Mesothelial cell of epicardium (in vitro differentiated cells): Measurements from ENCODE around the gene ITIH5. TPM values are rescaled to one million over a fixed set of nuclear protein-coding genes. Genes with fewer than 3 reads are reported as not detected.
"Not testable (repeated sequence)": the region's sequence is repeated elsewhere in the genome, so short reads cannot be mapped to it uniquely, and the experiment has no call there.

Experiments used
- DNase-seq, 2 experiments: peaks; one replicate each; pipeline ENCODE4 v3.0.0; 2021; ENCODE audit warnings: low spot score in 2 of 2; ENCODE audit not compliant: unreplicated experiment in 2 of 2
- H3K27ac Mint-ChIP-seq: 2 replicates; pipeline ENCODE4 v1.8.0; 2021; ENCODE audit warnings: mixed read lengths
- H3K27me3 Mint-ChIP-seq: 2 replicates; pipeline ENCODE4 v1.8.0; 2021; ENCODE audit warnings: low read depth, mixed read lengths
- H3K36me3 Mint-ChIP-seq: 2 replicates; pipeline ENCODE4 v1.8.0; 2021; ENCODE audit warnings: mixed read lengths
- H3K4me1 Mint-ChIP-seq: 2 replicates; pipeline ENCODE4 v1.8.0; 2021; ENCODE audit warnings: mixed read lengths
- H3K4me3 Mint-ChIP-seq: 2 replicates; pipeline ENCODE4 v1.8.0; 2021; ENCODE audit warnings: mild to moderate bottlenecking, moderate library complexity, mixed read lengths
- H3K9me3 Mint-ChIP-seq: 2 replicates; pipeline ENCODE4 v1.8.0; 2021; ENCODE audit warnings: mixed read lengths
- total RNA-seq: library from RNA; stranded (reverse); gene quantifications from 3 replicates; pipeline ENCODE4 v1.2.1, GENCODE V29; 2021
- TF ChIP-seq, protein P1 (sequence below): fragments of 200-600 bp; sonication (generic); IDR thresholded peaks from one replicate; pipeline ENCODE4 v1.5.0; 2021; ENCODE audit warnings: antibody characterized with exemption; ENCODE audit not compliant: unreplicated experiment

ITIH5 gene
- total RNA-seq: 17.2 to 21.0 TPM (median 20.9 TPM) in 3 replicates

DNA sequence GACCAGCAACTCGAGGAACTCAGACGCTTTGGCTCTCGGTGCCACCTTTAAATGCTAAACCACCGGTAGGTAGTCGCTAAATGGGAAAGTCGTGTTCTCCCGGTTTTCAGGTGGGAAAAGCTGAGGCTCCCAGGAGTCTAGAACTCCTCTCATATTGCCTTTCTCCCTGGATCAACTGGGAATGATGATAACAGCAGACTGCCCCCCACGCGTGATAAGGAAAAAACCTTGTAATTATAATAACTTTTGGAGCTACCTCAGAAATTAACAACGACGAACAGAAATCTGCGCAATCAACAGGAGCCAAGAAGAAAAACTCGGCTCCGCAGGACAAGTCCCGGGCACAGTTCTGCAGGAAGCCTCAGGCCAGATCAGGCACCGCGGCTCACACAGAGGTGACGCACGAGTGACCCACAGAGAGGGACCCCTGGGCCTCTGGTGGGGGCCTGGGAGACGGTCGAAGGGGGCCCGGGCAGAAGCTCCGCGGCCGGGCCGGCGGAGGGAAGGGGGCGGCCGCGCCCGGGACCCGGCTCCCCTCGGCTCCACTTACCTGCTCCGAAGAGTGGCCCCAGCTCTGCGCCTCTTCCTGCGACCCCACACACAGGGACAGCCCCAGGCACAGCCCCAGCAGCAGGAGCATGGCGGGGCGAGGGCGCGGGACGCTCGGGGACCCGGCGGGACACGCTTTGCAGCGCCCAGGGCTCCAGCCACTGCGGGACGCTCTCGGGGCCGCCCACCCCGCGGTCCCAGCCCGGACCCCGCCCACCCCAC is at the start of gene ITIH5:
ITIH5 (minus strand) TSS at position 714 of the 771 bp plus-strand sequence; CDS start at position 640, 74 bp downstream.
- DNase-seq: peak in 1 of 2 experiments; percentile 23
- H3K4me3 Mint-ChIP-seq: peak within 1 kb of the TSS; percentile 74
- H3K4me1 Mint-ChIP-seq: peaks cover 22% of the 10 kb centered on the region
- peak within 1 kb of the TSS; percentile 43 for H3K27ac Mint-ChIP-seq
- H3K9me3 Mint-ChIP-seq: no peaks in the 10 kb centered on the region
- no peaks in the 10 kb centered on the region for H3K36me3 Mint-ChIP-seq
- peaks cover 52% of the 10 kb centered on the region for H3K27me3 Mint-ChIP-seq
- TF ChIP-seq, protein P1, sequence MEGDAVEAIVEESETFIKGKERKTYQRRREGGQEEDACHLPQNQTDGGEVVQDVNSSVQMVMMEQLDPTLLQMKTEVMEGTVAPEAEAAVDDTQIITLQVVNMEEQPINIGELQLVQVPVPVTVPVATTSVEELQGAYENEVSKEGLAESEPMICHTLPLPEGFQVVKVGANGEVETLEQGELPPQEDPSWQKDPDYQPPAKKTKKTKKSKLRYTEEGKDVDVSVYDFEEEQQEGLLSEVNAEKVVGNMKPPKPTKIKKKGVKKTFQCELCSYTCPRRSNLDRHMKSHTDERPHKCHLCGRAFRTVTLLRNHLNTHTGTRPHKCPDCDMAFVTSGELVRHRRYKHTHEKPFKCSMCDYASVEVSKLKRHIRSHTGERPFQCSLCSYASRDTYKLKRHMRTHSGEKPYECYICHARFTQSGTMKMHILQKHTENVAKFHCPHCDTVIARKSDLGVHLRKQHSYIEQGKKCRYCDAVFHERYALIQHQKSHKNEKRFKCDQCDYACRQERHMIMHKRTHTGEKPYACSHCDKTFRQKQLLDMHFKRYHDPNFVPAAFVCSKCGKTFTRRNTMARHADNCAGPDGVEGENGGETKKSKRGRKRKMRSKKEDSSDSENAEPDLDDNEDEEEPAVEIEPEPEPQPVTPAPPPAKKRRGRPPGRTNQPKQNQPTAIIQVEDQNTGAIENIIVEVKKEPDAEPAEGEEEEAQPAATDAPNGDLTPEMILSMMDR: no peak

- H3K36me3 Mint-ChIP-seq: no peaks in the 10 kb centered on the region
- TF ChIP-seq, protein P1: no peak
- H3K4me3 Mint-ChIP-seq: no peak overlapping the region
- no peak overlapping the region for H3K27ac Mint-ChIP-seq
- H3K9me3 Mint-ChIP-seq: no peaks in the 10 kb centered on the region
- H3K4me1 Mint-ChIP-seq: no peaks in the 10 kb centered on the region
- no peak for DNase-seq
- H3K27me3 Mint-ChIP-seq: peaks cover 16% of the 10 kb centered on the region
These were observed 48.7 kb upstream of the ITIH5 start for GRCh38 chr10:7715515-7715914.

DNA sequence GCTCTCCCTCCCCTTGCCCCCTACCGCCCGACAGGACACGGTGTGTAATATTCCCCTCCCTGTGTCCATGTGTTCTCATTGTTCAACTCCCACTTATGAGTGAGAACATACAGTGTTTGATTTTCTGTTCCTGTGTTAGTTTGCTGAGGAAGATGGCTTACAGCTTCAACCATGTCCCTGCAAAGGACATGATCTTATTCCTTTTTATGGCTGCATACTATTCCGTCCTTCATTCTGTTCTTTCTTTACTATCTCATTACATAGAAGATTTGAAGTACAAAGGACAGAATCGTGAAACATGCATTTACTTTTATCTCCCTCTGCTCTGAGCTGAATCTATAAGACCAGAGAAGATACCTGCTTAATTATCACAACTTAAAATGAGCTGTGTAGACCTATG is 44.3 kb upstream of the ITIH5 start:
- H3K36me3 Mint-ChIP-seq, H3K4me1 Mint-ChIP-seq, H3K4me3 Mint-ChIP-seq, H3K9me3 Mint-ChIP-seq, H3K27ac Mint-ChIP-seq, DNase-seq: not testable (repeated sequence)
- H3K27me3 Mint-ChIP-seq: peaks cover 27% of the 10 kb centered on the region

DNA sequence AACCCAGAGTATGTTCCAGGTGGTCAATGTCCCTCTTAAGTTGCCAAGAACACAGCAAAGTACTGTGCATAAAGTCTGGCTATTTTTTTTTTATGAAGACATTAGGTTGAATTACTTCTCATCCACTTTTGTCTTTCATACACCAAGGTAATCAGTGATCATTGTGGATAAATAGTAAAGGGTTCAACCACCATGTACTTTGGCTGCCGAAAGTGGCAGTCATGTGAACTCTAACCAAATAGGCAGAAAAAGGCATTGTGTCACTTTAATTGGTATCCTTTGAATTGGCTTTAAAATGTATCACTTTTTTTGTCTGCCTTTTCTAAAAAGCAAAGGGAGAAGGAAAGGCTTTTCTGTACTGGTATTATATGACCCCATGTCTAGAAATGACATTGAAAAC is 43.7 kb upstream of the ITIH5 start:
- DNase-seq: no peak
- Mint-ChIP-seq H3K36me3 (no peaks in the 10 kb centered on the region), H3K4me1 (no peaks in the 10 kb centered on the region), H3K9me3 (no peaks in the 10 kb centered on the region), H3K27ac (no peak overlapping the region), H3K4me3 (no peak overlapping the region), H3K27me3 (peaks cover 30% of the 10 kb centered on the region)
- TF ChIP-seq, protein P1: no peak

DNA sequence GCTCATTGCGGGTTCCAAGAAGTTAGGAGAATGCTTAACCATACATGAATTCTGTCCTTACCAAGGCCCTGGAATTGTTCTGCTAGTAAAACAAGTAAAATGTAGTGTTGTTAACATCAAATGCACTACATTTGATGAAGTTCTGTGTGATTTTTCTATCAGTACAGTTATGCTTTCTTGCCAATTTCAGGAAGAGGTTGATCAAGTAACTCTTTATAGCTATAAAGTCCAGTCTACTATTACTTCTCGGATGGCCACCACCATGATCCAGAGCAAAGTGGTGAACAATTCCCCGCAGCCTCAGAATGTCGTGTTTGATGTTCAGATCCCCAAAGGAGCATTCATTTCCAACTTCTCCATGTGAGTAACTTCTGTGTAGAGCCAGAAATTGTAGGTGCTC is 42.1 kb upstream of the ITIH5 start:
- H3K9me3 Mint-ChIP-seq: no peaks in the 10 kb centered on the region
- no peak overlapping the region for H3K27ac Mint-ChIP-seq
- H3K4me3 Mint-ChIP-seq: no peak overlapping the region

More for the DNA sequence above, 42.1 kb upstream of the ITIH5 start:
- TF ChIP-seq, protein P1: no peak
- no peak for DNase-seq
- H3K4me1 Mint-ChIP-seq: no peaks in the 10 kb centered on the region
- peaks cover 41% of the 10 kb centered on the region for H3K27me3 Mint-ChIP-seq
- no peaks in the 10 kb centered on the region for H3K36me3 Mint-ChIP-seq
